Activated CD4-positive, alpha-beta T cell treated with anti-CD3 and anti-CD28 coated beads, Interleukin-2, Interleukin-6, amounts not matched to agents 100 ng/mL and 50 ng/mL, durations not matched to agents 16 hours and 8 hours (primary cell): ENCODE results near the gene RAB17.

Experiments used
- DNase-seq: peaks from one replicate; pipeline ENCODE4 v3.0.0-alpha.2; 2020

Gene RAB17, protein sequence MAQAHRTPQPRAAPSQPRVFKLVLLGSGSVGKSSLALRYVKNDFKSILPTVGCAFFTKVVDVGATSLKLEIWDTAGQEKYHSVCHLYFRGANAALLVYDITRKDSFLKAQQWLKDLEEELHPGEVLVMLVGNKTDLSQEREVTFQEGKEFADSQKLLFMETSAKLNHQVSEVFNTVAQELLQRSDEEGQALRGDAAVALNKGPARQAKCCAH

DNA sequence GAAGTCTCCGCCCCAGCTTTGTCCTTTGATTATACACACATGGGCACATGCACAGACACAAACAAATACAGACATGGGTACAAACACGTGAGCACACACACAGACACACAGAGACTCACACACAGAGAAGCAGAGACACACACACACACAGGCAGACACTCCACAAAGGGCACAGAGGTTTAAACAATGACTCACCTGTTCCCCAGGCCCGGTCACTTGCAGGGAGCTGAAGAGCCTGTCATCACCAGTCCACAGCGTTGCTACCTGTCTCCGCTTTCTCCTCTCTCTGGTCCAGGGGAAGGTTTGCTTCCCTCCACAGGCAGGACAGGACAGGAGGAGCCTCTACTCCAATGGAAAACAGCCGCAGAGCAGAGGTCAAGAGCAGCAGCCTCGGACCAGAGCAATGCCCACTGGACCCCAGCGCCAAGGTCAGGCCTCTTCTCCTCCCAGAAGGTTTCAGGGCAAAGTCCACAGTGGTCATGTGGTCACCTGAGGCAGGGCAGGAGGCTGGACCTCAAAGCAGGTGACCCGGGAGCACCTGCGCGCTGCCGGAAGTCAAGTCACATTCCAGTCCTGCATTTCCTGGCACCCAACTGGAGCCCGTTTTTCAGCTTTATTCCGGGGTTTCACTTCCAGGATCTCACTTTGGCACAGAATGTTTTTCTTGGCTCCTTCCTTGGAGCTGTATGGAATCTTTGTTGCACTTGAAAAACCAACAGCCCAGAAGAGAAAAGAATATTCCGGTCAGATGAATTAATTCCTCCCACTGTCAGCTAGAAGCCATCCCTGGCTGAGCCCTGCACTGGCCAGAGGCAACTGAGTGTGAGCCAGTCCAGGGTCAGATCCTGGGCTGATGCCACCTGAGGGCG is at the start of gene RAB17:
Gene RAB17 (minus strand): TSS at position 463 of the 869 bp plus-strand sequence. CDS start 4,580 bp downstream, outside the sequence.
- DNase-seq, result no peak

GRCh38 chr2:237639836-237640220 is 49.3 kb upstream of the RAB17 start:
- DNase-seq, result no peak

DNA sequence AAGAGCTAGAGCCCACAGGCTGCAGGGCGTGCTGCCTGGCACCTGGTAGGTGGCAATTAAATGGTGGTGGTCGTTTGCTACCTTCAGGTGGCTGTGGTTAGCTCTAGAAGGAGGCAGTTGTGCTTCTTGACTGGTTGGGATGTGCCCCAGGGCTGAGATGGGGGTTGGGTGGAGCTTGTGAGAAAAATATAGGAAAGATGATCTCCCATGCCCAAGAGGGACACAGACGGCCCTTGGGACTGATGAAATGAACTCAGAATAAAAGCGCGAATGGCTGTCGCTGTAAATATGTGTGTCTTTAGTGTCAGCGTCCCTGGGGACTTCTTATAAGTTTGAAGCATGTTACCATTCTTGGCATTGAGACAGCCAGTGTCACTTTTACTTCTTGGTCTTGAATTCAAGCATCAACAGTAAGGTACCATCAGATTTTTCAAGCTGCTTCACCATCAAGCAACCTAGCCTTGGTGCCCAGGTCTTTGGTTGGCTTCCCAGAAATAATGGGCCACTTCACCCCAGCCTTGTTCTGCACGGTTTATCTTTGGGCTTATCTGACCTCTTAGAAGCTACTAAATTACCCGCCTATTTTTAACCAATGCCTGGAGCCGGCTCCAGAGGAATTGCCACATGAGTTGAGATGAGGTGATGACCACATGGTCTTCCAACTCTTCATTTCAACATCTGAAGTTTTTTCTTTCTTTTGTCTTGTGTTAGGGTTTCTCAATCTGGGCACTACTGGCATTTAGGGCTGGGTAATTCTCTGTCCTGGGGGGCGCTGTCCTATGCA is 48.7 kb upstream of the RAB17 start:
- DNase-seq, result no peak

DNA sequence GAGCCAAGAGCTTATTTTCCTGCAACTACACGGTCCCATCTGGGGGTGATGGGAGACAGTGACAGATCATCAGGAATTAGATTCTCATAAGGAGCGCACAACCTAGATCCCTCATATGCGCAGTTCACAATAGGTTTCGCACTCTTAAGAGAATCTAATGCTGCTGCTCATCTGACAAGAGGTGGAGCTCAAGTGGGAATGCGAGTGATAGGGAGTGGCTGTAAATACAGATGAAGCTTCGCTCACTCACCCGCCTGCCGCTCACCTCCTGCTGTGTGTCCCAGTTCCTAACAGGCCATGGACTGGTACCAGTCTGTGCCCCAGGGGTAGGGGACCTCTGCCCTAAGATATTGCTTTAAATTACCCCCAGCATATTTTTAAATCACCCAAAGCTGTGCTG is 47.6 kb upstream of the RAB17 start:
- DNase-seq, result no peak

- DNase-seq, result no peak
Observed at GRCh38 chr2:237637429-237638135, 47.0 kb upstream of the RAB17 start.

DNA sequence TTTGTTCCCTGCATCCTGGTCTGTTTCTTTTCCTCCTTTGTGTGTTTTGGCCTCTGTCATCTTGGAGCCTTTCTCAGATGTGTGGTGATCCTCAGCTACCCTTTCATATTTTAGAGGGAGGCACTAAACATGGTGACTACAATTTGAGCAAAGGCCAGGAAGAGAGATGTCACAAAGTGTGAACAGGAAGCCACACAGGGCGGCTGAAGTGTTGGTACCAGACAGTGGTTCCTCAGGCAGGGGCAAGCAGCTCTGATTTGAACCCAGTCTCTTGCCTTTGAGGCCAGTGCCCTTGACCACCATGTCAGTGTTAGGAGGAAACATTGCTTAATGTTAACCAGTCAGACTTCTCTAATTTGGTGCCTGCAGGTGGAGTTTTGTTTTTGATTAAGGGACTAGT is 46.0 kb upstream of the RAB17 start:
- no peak for DNase-seq

GRCh38 chr2:237633061-237633561 is 42.6 kb upstream of the RAB17 start:
- no peak for DNase-seq

- no peak for DNase-seq
Observed at GRCh38 chr2:237631801-237632585, 41.5 kb upstream of the RAB17 start.

DNA sequence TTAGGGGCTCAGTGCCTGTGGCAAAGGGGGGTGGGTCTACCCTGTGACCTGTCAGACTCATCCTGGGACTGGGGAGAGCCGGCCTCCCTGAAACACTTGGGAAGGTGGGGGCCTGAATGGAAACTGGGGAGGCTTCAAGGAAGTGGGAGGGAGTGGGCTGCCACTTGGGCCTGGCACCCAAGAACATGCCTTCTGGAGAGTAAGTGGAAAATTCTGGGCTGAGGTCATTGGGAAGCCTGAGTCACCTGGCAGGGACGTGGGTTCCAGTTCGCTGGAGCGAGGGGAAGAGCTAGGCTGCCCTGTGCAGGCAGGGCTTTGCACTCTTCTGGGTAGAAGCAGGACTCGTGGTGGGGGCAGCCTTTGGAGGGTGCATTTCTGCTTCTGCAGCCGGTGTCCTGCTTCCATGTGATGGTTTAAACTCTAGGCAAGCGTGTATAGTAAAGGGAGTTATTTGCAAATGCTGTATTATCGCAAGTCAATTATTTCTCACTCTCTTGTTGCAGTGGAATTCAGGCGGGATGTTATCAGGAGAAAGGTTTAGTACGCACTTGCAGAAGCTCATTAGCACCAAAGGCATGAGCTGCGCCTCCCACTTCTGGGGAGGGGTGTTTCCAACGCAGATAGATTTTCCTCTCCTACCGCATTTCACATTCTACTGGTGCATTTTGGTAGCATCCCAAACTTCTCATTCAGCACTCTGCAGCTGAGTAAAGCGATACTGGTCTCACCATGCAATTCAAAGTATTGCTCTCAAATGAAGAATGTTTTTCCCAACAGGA is 40.7 kb upstream of the RAB17 start:
- DNase-seq, result no peak

GRCh38 chr2:237630216-237631000 is 39.9 kb upstream of the RAB17 start:
- no peak for DNase-seq

- DNase-seq, result no peak
Observed at GRCh38 chr2:237629739-237630138, 39.2 kb upstream of the RAB17 start.

DNA sequence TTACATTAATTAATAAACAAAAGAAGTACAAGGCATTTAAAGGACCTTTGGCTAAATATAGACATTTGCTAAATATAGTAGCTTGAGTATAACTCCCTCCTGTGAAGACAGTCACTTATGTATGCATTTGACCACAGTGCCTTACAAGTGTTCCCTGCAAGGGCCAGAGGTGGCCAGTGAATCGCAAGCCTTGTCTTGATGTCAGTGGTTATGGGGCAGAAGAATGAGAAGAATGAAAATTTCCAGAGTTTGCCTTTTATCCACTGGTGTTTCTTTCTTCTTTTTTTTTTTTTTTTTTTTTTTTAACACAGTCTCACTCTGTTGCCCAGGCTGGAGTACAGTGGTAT is 38.6 kb upstream of the RAB17 start:
- no peak for DNase-seq

- DNase-seq, result no peak
Observed at GRCh38 chr2:237628247-237629187, 38.0 kb upstream of the RAB17 start.

GRCh38 chr2:237627441-237628246 is 37.1 kb upstream of the RAB17 start, which contains the start of gene LRRFIP1:
LRRFIP1 (plus strand) TSS chr2:237627587; CDS start chr2:237627645, 58 bp downstream.
- no peak for DNase-seq

GRCh38 chr2:237626813-237627440 is 36.4 kb upstream of the RAB17 start:
- DNase-seq, result no peak

DNA sequence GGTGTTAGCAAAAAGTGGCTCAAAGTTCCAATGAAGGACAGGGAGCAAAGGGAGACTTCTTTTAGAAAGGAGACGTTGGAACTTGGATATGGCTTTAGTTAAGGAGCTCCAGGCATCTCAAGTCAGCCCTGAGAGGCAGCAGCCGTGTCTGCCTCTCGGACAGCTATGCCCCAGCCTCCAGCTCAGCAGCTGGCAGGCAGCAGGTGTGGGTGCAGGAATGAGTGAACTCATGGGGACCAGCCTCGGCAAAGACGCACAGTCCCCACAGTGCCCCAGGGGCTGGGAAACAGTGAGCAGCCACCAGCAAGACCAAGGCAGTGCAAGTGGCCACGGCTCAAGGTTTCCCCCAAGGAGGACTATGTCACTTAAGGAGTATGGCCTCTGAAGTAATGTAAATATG is 35.2 kb upstream of the RAB17 start:
- DNase-seq, result no peak

GRCh38 chr2:237625216-237625705 is 34.7 kb upstream of the RAB17 start:
- DNase-seq, result no peak
